Gastroesophageal sphincter (tissue), 4 donors: ENCODE measurements around the gene SLC2A13. TPM values are rescaled to one million over a fixed set of nuclear protein-coding genes. Genes with fewer than 3 reads are reported as not detected.

Experiments
- ATAC-seq: fragments of 150-250 bp; one replicate; pipeline ENCODE4 v1.9.1; 2016; ENCODE audit warnings: mild to moderate bottlenecking, moderate library complexity
- H3K27ac ChIP-seq, 4 donors: fragments of 200-600 bp; sonication (generic) in 3 of 4; 1 replicate in 3 of 4; 2 replicates in 1 of 4; pipeline ENCODE4 v1.5.1; 2016 to 2019
- H3K27me3 ChIP-seq: fragments of 200-600 bp; sonication (generic); one replicate; pipeline ENCODE4 v1.5.1; 2019
- H3K36me3 ChIP-seq, 2 donors: fragments of 200-600 bp; sonication (generic); one replicate each; pipeline ENCODE4 v1.5.1; 2019; ENCODE audit warnings: control low read depth in 1 of 2
- H3K4me1 ChIP-seq, 3 donors: fragments of 200-600 bp; sonication (generic); 1 replicate in 2 of 3; 2 replicates in 1 of 3; pipeline ENCODE4 v1.5.1; 2016 to 2019; ENCODE audit warnings: control low read depth in 2 of 3
- H3K4me3 ChIP-seq, 2 donors: fragments of 200-600 bp; sonication (generic); one replicate each; pipeline ENCODE4 v1.5.1; 2019; ENCODE audit warnings: mild to moderate bottlenecking in 1 of 2, moderate library complexity in 1 of 2
- H3K9me3 ChIP-seq, 3 donors: fragments of 200-600 bp; sonication (generic); one replicate each; pipeline ENCODE4 v1.5.1; 2017 to 2019; ENCODE audit warnings: control low read depth in 2 of 3
- EP300 ChIP-seq: sonication (generic); formaldehyde crosslinking; IDR thresholded peaks from one replicate; pipeline ENCODE4 v1.6.1; 2017; ENCODE audit warnings: antibody characterized with exemption, mild to moderate bottlenecking
- POLR2A ChIP-seq, 2 donors: fragments of 450-650 bp; IDR thresholded peaks; one replicate each; pipeline ENCODE4 v1.6.1; 2017; ENCODE audit warnings: antibody characterized with exemption in 2 of 2, mild to moderate bottlenecking in 2 of 2, moderate library complexity in 1 of 2
- POLR2AphosphoS5 ChIP-seq: sonication (generic); formaldehyde crosslinking; IDR thresholded peaks from one replicate; pipeline ENCODE4 v1.6.1; 2017; ENCODE audit warnings: antibody characterized with exemption
- WGBS, 2 donors: methylation state at CpG; one replicate each; pipeline ENCODE4 v1.1.5; 2018; ENCODE audit warnings: low coverage in 1 of 2; 5-methylcytosine and 5-hydroxymethylcytosine counted together
- total RNA-seq, 4 donors: library from RNA; depleted of rRNA; stranded (reverse); fragments of >200 nt; gene quantifications; one replicate each; pipeline ENCODE4 v1.1.0, GENCODE V29; 2016
- TF ChIP-seq, protein P1 (sequence below), 4 experiments: fragments of 200-600 bp in 2 of 4; fragments of 450-650 bp in 2 of 4; sonication (generic) in 1 of 4; IDR thresholded peaks; one replicate each; pipeline ENCODE4 v1.5.1; 2017 to 2019; ENCODE audit warnings: antibody characterized with exemption in 4 of 4, mild to moderate bottlenecking in 2 of 4, moderate library complexity in 2 of 4

SLC2A13 gene
- 10 to 100 TPM; 20.4 to 38.3 (median 22.3) TPM for total RNA-seq

GRCh38 chr12:40105515-40106201 is at the start of gene SLC2A13:
Gene SLC2A13, minus strand, starts transcription at chr12:40106081. Its CDS starts 273 bp downstream, at chr12:40105808.
- no peaks in the 10 kb centered on the region for H3K27me3 ChIP-seq
- no CpG with 5 or more reads among the region's 97 CpGs for WGBS, 2 donors
- peaks cover 0 to 46% (median 3%) of the 10 kb centered on the region in 3 donors for H3K4me1 ChIP-seq
- peak; percentile 94 for ATAC-seq
- H3K36me3 ChIP-seq: no peaks in the 10 kb centered on the region
- TF ChIP-seq POLR2AphosphoS5 (peak; percentile 66), EP300 (no peak), POLR2A (IDR thresholded peaks at IDR 0.05) (peak; percentile 70 to 79)
- TF ChIP-seq, protein P1, sequence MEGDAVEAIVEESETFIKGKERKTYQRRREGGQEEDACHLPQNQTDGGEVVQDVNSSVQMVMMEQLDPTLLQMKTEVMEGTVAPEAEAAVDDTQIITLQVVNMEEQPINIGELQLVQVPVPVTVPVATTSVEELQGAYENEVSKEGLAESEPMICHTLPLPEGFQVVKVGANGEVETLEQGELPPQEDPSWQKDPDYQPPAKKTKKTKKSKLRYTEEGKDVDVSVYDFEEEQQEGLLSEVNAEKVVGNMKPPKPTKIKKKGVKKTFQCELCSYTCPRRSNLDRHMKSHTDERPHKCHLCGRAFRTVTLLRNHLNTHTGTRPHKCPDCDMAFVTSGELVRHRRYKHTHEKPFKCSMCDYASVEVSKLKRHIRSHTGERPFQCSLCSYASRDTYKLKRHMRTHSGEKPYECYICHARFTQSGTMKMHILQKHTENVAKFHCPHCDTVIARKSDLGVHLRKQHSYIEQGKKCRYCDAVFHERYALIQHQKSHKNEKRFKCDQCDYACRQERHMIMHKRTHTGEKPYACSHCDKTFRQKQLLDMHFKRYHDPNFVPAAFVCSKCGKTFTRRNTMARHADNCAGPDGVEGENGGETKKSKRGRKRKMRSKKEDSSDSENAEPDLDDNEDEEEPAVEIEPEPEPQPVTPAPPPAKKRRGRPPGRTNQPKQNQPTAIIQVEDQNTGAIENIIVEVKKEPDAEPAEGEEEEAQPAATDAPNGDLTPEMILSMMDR (IDR thresholded peaks at IDR 0.05): no peak
- H3K27ac ChIP-seq: peak within 1 kb of the TSS; percentile 50 to 95 (median 90)
- peak within 1 kb of the TSS; percentile 81 to 97 for H3K4me3 ChIP-seq
- no peaks in the 10 kb centered on the region for H3K9me3 ChIP-seq

DNA sequence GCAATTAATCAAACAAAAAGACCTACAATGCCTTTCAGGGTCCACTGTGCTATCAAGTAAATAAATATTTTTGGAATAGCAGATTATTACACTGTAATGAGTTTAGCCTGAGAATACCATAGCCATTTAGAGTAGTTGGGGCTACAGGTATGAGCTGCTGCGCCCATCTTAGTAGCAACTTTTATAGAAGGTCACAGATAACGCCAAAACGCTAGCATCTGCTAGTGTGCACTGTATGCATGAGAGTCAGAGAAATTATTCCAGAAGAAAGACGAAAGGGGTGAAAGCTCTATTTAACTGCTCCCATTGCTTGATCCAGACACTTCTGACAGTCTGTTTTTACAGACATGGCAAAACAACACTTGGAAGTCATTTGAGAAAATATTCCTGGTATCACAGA is 48.5 kb upstream of the SLC2A13 start:
- ATAC-seq: no peak
- 73 to 94% methylated on average over 4 of the region's 4 CpGs for WGBS, 2 donors
- Histone ChIP-seq H3K27ac (no peak overlapping the region), H3K9me3 (no peaks in the 10 kb centered on the region), H3K4me3 (no peak overlapping the region), H3K27me3 (no peaks in the 10 kb centered on the region), H3K36me3 (no peaks in the 10 kb centered on the region), H3K4me1 (peaks cover 0 to 7% (median 0%) of the 10 kb centered on the region in 3 donors)
- TF ChIP-seq POLR2A (IDR thresholded peaks at IDR 0.05) (no peak), POLR2AphosphoS5 (no peak), EP300 (no peak)
- TF ChIP-seq, protein P1 (IDR thresholded peaks at IDR 0.05): no peak

- no peak for ATAC-seq
- Histone ChIP-seq H3K9me3 (no peaks in the 10 kb centered on the region), H3K27me3 (no peaks in the 10 kb centered on the region), H3K4me3 (no peak overlapping the region), H3K36me3 (no peaks in the 10 kb centered on the region), H3K4me1 (peaks cover 0 to 7% (median 0%) of the 10 kb centered on the region in 3 donors), H3K27ac (no peak overlapping the region)
- TF ChIP-seq, protein P1 (IDR thresholded peaks at IDR 0.05): no peak
- TF ChIP-seq POLR2AphosphoS5: no peak
- TF ChIP-seq POLR2A (IDR thresholded peaks at IDR 0.05): no peak
- TF ChIP-seq EP300: no peak
These were observed 47.6 kb upstream of the SLC2A13 start for GRCh38 chr12:40153432-40153831.

DNA sequence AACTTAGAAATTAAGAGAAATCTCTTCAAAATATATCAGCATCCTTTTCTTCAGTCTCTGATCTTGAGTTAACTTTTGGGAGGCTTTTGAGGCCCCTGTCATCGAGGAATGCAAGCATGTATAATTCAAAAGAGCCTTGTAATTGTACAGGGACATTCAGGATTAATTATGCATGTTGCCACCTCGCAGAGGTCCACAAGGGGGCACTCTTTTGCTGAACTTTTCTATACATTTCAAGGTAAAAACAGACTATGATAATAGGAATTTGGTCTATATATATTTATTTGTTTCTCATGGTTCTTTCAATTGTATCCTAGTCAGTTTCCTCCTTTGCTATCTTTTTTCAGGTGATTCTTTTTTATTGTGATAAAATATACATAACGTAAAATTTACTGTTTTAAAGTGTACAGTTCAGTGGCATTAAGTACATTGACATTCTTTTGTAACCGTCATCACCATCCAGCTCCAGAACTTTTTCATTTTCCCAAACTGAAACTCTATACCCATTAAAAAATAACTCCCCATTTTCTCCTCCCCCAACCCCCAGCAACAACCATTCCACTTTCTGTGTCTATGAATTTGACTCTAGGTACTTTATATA is 47.0 kb upstream of the SLC2A13 start:
- Histone ChIP-seq H3K4me3 (no peak overlapping the region), H3K27ac (no peak overlapping the region), H3K36me3 (no peaks in the 10 kb centered on the region), H3K27me3 (no peaks in the 10 kb centered on the region), H3K4me1 (peaks cover 0 to 7% (median 0%) of the 10 kb centered on the region in 3 donors), H3K9me3 (no peaks in the 10 kb centered on the region)
- TF ChIP-seq POLR2A (IDR thresholded peaks at IDR 0.05) (no peak), EP300 (no peak)
- TF ChIP-seq, protein P1 (IDR thresholded peaks at IDR 0.05): peak; percentile 63 to 86 (median 78)
- WGBS, 2 donors: 29 to 42% methylated on average over 4 of the region's 4 CpGs
- ATAC-seq: no peak

DNA sequence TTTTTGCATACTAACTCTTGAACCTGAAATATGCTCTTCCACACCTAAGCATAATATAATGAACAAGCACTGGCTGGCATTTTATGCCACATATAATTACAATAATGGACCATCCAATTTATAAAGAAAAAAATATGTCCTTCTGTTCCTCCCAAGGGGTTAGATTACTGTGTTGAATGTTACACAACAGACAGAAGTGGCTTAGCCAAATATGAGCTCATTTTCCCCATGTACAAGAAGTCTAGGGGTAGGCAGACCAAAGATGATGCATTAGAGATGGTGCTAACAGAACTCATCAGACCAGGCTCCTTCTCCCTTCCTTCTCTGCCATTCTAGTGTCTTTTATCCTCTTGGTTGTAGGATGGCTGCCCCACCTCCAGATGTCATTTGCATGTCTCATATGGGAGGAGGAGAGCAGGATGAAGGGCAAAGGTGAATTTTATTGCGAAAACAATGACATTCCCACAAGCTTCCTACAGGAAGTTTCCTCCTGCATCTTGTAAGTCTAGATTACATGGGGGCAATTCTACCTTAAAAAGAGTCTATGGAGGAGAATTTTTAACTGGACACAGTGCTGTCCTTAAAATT is 43.9 kb upstream of the SLC2A13 start:
- no peak for TF ChIP-seq POLR2AphosphoS5
- TF ChIP-seq POLR2A (IDR thresholded peaks at IDR 0.05): no peak
- TF ChIP-seq, protein P1 (IDR thresholded peaks at IDR 0.05): no peak
- no peak for TF ChIP-seq EP300
- 83 to 100% methylated on average over 1 of the region's 1 CpG for WGBS, 2 donors
- Histone ChIP-seq H3K27me3 (no peaks in the 10 kb centered on the region), H3K9me3 (no peaks in the 10 kb centered on the region), H3K36me3 (no peaks in the 10 kb centered on the region), H3K27ac (no peak overlapping the region), H3K4me3 (no peak overlapping the region), H3K4me1 (no peaks in the 10 kb centered on the region)
- no peak for ATAC-seq
